PC-9 (cell line): ENCODE data around the gene MSN. TPM values are rescaled to one million over a fixed set of nuclear protein-coding genes. Genes with fewer than 3 reads are reported as not detected.

ENCODE experiments used
- BruUV-seq: library from RNA; stranded (reverse); fragments of 400-500 nt; replicated peaks from 2 replicates; lab custom pipeline; 2021; lab: Mats Ljungman, UMichigan
- CTCF ChIA-PET: fragments of 300-600 bp; sonication (Branson Sonifier 250); formaldehyde crosslinking; loops from one replicate; lab custom pipeline; 2022; ENCODE audit warnings: antibody characterized with exemption; lab: Charles Lee
- POLR2A ChIA-PET: fragments of 300-600 bp; sonication (Branson Sonifier 250); formaldehyde crosslinking; loops from one replicate; lab custom pipeline; 2022; ENCODE audit warnings: antibody characterized with exemption; ENCODE audit not compliant: unreplicated experiment; lab: Charles Lee
- DNase-seq, 2 experiments: peaks; one replicate each; pipeline versions ENCODE4 v3.0.0 to v3.0.0-alpha.2; 2015 to 2022; ENCODE audit warnings: mixed read lengths in 1 of 2
- H2AFZ ChIP-seq: fragments of 200-600 bp; sonication (generic); 2 replicates; pipeline ENCODE4 v1.8.1; 2017; ENCODE audit warnings: antibody characterized with exemption
- H3F3A ChIP-seq: fragments of 200-600 bp; sonication (generic); 2 replicates; pipeline ENCODE4 v1.8.1; 2017; ENCODE audit warnings: antibody characterized with exemption, mild to moderate bottlenecking, low read depth; ENCODE audit not compliant: insufficient read depth
- H3K27ac ChIP-seq: fragments of 200-600 bp; sonication (generic); 2 replicates; pipeline ENCODE4 v1.6.1; 2016; ENCODE audit warnings: mixed run types
- H3K27me3 ChIP-seq: fragments of 200-600 bp; sonication (generic); 2 replicates; pipeline ENCODE4 v1.6.1; 2016; ENCODE audit warnings: low read depth, mixed run types; ENCODE audit not compliant: insufficient read depth
- H3K36me3 ChIP-seq: fragments of 200-600 bp; sonication (generic); 2 replicates; pipeline ENCODE4 v1.6.1; 2016; ENCODE audit warnings: low read depth, mixed run types
- H3K4me1 ChIP-seq: fragments of 200-600 bp; sonication (generic); replicated peaks from 2 replicates; pipeline ENCODE4 v1.6.1; 2016; ENCODE audit warnings: mixed run types; ENCODE audit not compliant: insufficient read depth
- H3K4me2 ChIP-seq: fragments of 200-600 bp; sonication (generic); 2 replicates; pipeline ENCODE4 v1.6.1; 2017; ENCODE audit warnings: mixed run types
- H3K4me3 ChIP-seq: fragments of 200-600 bp; sonication (generic); 2 replicates; pipeline ENCODE4 v1.6.1; 2016; ENCODE audit warnings: mixed run types
- H3K79me2 ChIP-seq: fragments of 200-600 bp; sonication (generic); 2 replicates; pipeline ENCODE4 v1.6.1; 2017; ENCODE audit warnings: low read depth, mixed run types
- H3K9me2 ChIP-seq: fragments of 200-600 bp; sonication (generic); 2 replicates; pipeline ENCODE4 v1.8.1; 2017; ENCODE audit warnings: mild to moderate bottlenecking; ENCODE audit not compliant: insufficient read depth
- H3K9me3 ChIP-seq: fragments of 200-600 bp; sonication (generic); 2 replicates; pipeline ENCODE4 v1.8.1; 2016; ENCODE audit warnings: low read depth; ENCODE audit not compliant: insufficient read depth
- H4K20me1 ChIP-seq: fragments of 200-600 bp; sonication (generic); 2 replicates; pipeline ENCODE4 v1.8.1; 2017; ENCODE audit not compliant: insufficient read depth
- EZH2 ChIP-seq: fragments of 200-600 bp; sonication (generic); IDR thresholded peaks from 2 replicates; pipeline ENCODE4 v1.8.0; 2017; ENCODE audit warnings: antibody characterized with exemption, low read depth
- intact Hi-C: fragments of 100-400 bp; cut with micrococcal nuclease; formaldehyde crosslinking; loops from one replicate; pipeline ENCODE4 v1.10.0; 2022; ENCODE audit not compliant: unreplicated experiment
- total RNA-seq: library from RNA; stranded (reverse); gene quantifications from 2 replicates; pipeline ENCODE4 v1.2.3, GENCODE V29; 2021
- TF ChIP-seq, protein P1 (sequence below): fragments of 200-600 bp; sonication (generic); conservative IDR thresholded peaks from 2 replicates; pipeline ENCODE4 v1.6.1; 2017; ENCODE audit warnings: mixed run types, antibody characterized with exemption, mild to moderate bottlenecking, moderate library complexity

The MSN gene
- total RNA-seq, 1 experiment from 2014 or later, result 235 TPM

DNA sequence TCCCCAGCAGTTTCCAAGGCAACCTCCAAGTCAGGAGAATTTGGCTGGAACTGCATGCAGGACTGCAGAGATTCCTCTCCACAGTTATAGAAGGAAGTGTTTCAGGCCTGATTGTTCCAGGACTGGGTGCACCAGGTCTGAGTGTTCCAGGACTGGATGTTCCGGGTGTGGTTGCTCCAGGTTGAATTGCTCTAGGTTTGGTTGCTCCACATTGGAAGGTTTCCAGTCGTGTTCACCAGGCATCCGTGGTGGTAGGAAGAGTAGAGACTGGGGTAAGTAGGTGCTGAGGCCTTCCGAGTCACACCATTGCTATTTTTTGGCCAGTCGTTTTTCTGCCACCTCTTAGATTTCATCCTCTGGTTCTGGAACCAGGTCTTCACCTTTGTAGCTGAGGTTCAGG, 105.4 kb downstream of the MSN start:
- no peak overlapping the region for H3K4me2 ChIP-seq
- H3F3A ChIP-seq, result no peaks in the 10 kb centered on the region
- H3K79me2 ChIP-seq, result no peaks in the 10 kb centered on the region
- no peaks in the 10 kb centered on the region for H3K36me3 ChIP-seq
- intact Hi-C loops, result no loop called here
- BruUV-seq, result no TSS peak
- DNase-seq, result no peak
- no peak for TF ChIP-seq EZH2
- TF ChIP-seq, protein P1, sequence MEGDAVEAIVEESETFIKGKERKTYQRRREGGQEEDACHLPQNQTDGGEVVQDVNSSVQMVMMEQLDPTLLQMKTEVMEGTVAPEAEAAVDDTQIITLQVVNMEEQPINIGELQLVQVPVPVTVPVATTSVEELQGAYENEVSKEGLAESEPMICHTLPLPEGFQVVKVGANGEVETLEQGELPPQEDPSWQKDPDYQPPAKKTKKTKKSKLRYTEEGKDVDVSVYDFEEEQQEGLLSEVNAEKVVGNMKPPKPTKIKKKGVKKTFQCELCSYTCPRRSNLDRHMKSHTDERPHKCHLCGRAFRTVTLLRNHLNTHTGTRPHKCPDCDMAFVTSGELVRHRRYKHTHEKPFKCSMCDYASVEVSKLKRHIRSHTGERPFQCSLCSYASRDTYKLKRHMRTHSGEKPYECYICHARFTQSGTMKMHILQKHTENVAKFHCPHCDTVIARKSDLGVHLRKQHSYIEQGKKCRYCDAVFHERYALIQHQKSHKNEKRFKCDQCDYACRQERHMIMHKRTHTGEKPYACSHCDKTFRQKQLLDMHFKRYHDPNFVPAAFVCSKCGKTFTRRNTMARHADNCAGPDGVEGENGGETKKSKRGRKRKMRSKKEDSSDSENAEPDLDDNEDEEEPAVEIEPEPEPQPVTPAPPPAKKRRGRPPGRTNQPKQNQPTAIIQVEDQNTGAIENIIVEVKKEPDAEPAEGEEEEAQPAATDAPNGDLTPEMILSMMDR, result no peak
- H3K27ac ChIP-seq, result no peak overlapping the region
- no peak overlapping the region for H2AFZ ChIP-seq
- ChIA-PET CTCF (no interaction called here), POLR2A (no interaction called here)
- H3K9me2 ChIP-seq, result no peaks in the 10 kb centered on the region
- H3K4me3 ChIP-seq, result no peak overlapping the region
- no peaks in the 10 kb centered on the region for H3K27me3 ChIP-seq
- H3K4me1 ChIP-seq, result no peaks in the 10 kb centered on the region
- no peaks in the 10 kb centered on the region for H3K9me3 ChIP-seq
- no peaks in the 10 kb centered on the region for H4K20me1 ChIP-seq

DNA sequence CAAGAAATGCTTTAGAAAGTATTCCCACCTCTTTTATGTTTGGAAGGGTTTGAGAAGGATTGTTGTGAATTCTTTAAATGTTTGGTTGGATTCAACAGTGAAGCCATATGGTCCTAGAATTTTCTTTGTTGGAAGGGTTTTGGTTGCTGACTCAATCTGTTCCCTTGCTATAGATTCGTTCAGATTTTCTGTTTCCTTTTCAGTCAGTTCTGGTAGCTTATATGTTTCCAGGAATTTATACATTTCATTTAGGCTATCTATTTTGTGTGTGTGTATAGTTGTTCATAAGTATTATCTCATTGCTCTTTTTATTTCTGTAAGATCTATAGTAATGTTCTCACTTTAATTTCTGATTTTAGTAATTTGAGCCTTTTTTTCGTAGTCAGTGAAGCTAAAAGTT, 114.4 kb downstream of the MSN start:
- CTCF ChIA-PET, result no interaction called here
- H3F3A ChIP-seq, result no peaks in the 10 kb centered on the region

DNA sequence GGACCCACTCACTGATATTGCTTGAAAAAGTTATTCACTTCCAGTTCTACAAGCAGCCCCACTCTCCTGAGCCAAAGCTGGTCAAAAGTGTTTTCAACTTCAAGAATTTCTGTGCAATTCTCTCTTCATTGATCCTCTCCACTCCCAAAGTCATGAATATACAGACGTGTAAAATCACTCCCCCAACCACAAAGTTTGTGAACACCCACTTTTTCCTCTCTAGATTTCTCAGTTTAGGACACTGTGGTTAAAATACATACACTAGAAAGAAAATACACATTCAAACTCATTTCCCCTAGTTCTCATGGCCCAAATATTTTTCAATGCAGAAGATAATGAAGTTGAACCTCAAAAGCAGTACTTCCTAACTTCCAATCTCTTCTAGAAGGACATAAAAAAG, 116.3 kb downstream of the MSN start:
- Histone ChIP-seq H3K9me3 (no peaks in the 10 kb centered on the region), H2AFZ (no peak overlapping the region), H3K36me3 (no peaks in the 10 kb centered on the region), H3K27ac (no peak overlapping the region), H3K4me2 (no peak overlapping the region), H3K9me2 (no peaks in the 10 kb centered on the region), H3K79me2 (no peaks in the 10 kb centered on the region), H3K4me1 (no peaks in the 10 kb centered on the region), H3F3A (no peaks in the 10 kb centered on the region), H3K27me3 (no peaks in the 10 kb centered on the region), H3K4me3 (no peak overlapping the region), H4K20me1 (no peaks in the 10 kb centered on the region)
- ChIA-PET CTCF (no interaction called here), POLR2A (no interaction called here)
- DNase-seq, result no peak
- BruUV-seq, result no TSS peak
- intact Hi-C loops, result no loop called here
- TF ChIP-seq, protein P1, result no peak
- no peak for TF ChIP-seq EZH2

More for the DNA sequence above, 114.4 kb downstream of the MSN start:
- no peaks in the 10 kb centered on the region for H3K9me2 ChIP-seq
- POLR2A ChIA-PET, result no interaction called here
- H3K4me2 ChIP-seq, result no peak overlapping the region
- H3K9me3 ChIP-seq, result no peaks in the 10 kb centered on the region
- no peak for TF ChIP-seq EZH2
- TF ChIP-seq, protein P1, result no peak
- no peak overlapping the region for H3K27ac ChIP-seq
- H3K4me1 ChIP-seq, result no peaks in the 10 kb centered on the region
- H4K20me1 ChIP-seq, result no peaks in the 10 kb centered on the region
- H3K79me2 ChIP-seq, result no peaks in the 10 kb centered on the region
- BruUV-seq, result no TSS peak
- no peak overlapping the region for H2AFZ ChIP-seq
- intact Hi-C loops, result no loop called here
- H3K27me3 ChIP-seq, result no peaks in the 10 kb centered on the region
- no peaks in the 10 kb centered on the region for H3K36me3 ChIP-seq
- DNase-seq, result no peak
- H3K4me3 ChIP-seq, result no peak overlapping the region

Other genes starting within 250 kb of the MSN start
- gene LAS1L, start 132.9 kb upstream of the MSN start, total RNA-seq, result 47.3 and 48.3 TPM in 2 replicates